Keratinocyte (primary cell): ENCODE data around the gene ABL1.

ENCODE experiments used
- EZH2 ChIP-seq: IDR thresholded peaks from one replicate; pipeline ENCODE4 v1.6.1; 2012; ENCODE audit warnings: inconsistent platforms, mild to moderate bottlenecking, low read length, moderate library complexity
- TF ChIP-seq, protein P1 (sequence below), 3 experiments: IDR thresholded peaks in 1 of 3; conservative IDR thresholded peaks in 1 of 3; optimal IDR thresholded peaks in 1 of 3; 2 replicates in 2 of 3; 3 replicates in 1 of 3; pipeline versions ENCODE3 to v1.5.1; 2011; ENCODE audit warnings: low read length in 3 of 3, mild to moderate bottlenecking in 3 of 3, moderate library complexity in 2 of 3, control low read depth in 1 of 3, inconsistent platforms in 1 of 3; ENCODE audit not compliant: insufficient read depth in 2 of 3; ENCODE audit errors: extremely low read depth in 1 of 3

DNA sequence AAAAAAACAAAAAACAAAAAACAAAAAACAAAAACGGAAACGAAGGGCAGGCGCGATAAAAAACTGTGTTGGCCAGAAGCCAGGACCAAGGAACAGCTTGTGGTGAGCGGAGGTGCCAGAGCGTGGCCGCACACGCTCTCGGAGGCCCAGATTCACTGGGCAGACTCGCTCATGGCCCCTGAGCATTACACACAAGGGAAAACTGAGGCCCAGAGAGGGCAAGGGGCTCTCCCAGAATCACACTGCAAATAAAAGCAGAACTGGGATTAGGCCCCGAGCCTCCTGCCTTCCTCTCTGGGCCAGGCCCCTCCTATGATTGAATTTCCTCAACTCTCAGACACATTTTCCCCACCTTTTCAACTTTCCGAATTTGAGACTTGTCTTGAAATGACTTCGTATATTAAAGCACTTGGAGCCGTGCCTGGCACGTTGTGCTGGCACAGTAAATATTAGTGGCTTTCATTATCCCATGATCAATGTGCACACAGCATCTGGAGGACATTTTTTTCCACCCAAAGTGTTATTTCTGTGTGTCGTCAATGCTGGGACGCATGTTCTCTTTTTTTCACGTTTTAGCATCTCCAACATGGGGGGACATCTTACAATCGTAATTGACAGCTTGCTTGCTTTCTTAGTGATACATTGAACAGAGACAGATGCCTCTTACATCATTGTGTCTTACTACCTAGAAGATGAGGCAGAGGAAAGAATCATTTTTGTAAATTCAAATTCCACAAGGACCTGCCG lies 96.6 kb downstream of the ABL1 start:
- TF ChIP-seq, protein P1, sequence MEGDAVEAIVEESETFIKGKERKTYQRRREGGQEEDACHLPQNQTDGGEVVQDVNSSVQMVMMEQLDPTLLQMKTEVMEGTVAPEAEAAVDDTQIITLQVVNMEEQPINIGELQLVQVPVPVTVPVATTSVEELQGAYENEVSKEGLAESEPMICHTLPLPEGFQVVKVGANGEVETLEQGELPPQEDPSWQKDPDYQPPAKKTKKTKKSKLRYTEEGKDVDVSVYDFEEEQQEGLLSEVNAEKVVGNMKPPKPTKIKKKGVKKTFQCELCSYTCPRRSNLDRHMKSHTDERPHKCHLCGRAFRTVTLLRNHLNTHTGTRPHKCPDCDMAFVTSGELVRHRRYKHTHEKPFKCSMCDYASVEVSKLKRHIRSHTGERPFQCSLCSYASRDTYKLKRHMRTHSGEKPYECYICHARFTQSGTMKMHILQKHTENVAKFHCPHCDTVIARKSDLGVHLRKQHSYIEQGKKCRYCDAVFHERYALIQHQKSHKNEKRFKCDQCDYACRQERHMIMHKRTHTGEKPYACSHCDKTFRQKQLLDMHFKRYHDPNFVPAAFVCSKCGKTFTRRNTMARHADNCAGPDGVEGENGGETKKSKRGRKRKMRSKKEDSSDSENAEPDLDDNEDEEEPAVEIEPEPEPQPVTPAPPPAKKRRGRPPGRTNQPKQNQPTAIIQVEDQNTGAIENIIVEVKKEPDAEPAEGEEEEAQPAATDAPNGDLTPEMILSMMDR (optimal IDR thresholded peaks at IDR 0.05 in 1 of 3, IDR thresholded peaks at IDR 0.05 in 1 of 3, conservative IDR thresholded peaks at IDR 0.05 in 1 of 3; ENCODE audit: extremely low read depth in 1 of 3, insufficient read depth in 2 of 3, low read length in 3 of 3): no peak
- TF ChIP-seq EZH2: no peak
